HEK293 (cell line): ENCODE results near the gene BAIAP2.
A peak's percentile ranks its signal among the peaks of the same experiment; 100 is the strongest.

Experiments
- CTCF ChIA-PET: fragments of 350-600 bp; formaldehyde crosslinking; extraction: SDS; loops from one replicate; lab custom pipeline; 2021; ENCODE audit warnings: antibody characterized with exemption; lab: Yijun Ruan, JAX
- POLR2A ChIA-PET: fragments of 300-600 bp; formaldehyde crosslinking; extraction: SDS; loops from one replicate; lab custom pipeline; 2020; ENCODE audit warnings: antibody characterized with exemption, inconsistent platforms; lab: Yijun Ruan, JAX
- H3K27ac ChIP-seq: fragments of 200-500 bp; sonication (Bioruptor generic); 2 replicates; pipeline ENCODE4 v1.5.1; 2014; ENCODE audit warnings: low read depth, low read length, control low read depth, inconsistent platforms; ENCODE audit errors: extremely low read depth
- H3K36me3 ChIP-seq, 2 experiments: fragments of 200-500 bp in 1 of 2; sonication (Bioruptor generic) in 1 of 2; 1 replicate in 1 of 2; 2 replicates in 1 of 2; pipeline ENCODE4 v1.5.1; 2014 to 2017; ENCODE audit warnings: inconsistent platforms in 2 of 2, low read length in 2 of 2; ENCODE audit not compliant: control insufficient read depth in 2 of 2, insufficient read depth in 1 of 2
- H3K4me1 ChIP-seq: fragments of 200-500 bp; sonication (Bioruptor generic); 2 replicates; pipeline ENCODE4 v1.5.1; 2014; ENCODE audit warnings: mild to moderate bottlenecking, low read length, inconsistent platforms; ENCODE audit not compliant: control insufficient read depth, insufficient read depth
- H3K4me3 ChIP-seq: 2 replicates; pipeline ENCODE4 v1.5.1; 2011; ENCODE audit warnings: low read depth, mild to moderate bottlenecking, control low read depth, low read length, moderate library complexity
- H3K9me3 ChIP-seq: fragments of 200-500 bp; sonication (Bioruptor generic); 2 replicates; pipeline ENCODE4 v1.5.1; 2014; ENCODE audit warnings: low read depth, low read length, inconsistent platforms; ENCODE audit not compliant: control insufficient read depth, insufficient read depth
- GLIS1 ChIP-seq: fragments of 450-650 bp; formaldehyde crosslinking; IDR thresholded peaks from 2 replicates; pipeline ENCODE4 v1.5.1; 2016; ENCODE audit warnings: missing biosample characterization, missing genetic modification characterization
- SALL2 ChIP-seq: fragments of 450-650 bp; formaldehyde crosslinking; IDR thresholded peaks from 2 replicates; pipeline ENCODE4 v1.5.0; 2017; ENCODE audit warnings: missing biosample characterization, mild to moderate bottlenecking, missing genetic modification characterization, borderline replicate concordance
- TCF7L2 ChIP-seq: IDR thresholded peaks from 2 replicates; pipeline ENCODE4 v1.6.1; 2011; ENCODE audit warnings: low read depth, mild to moderate bottlenecking, inconsistent platforms, low read length, moderate library complexity, borderline replicate concordance
- ZBTB17 ChIP-seq: fragments of 450-650 bp; formaldehyde crosslinking; IDR thresholded peaks from 2 replicates; pipeline ENCODE4 v1.5.1; 2016; ENCODE audit warnings: missing biosample characterization, missing genetic modification characterization
- ZIC2 ChIP-seq: fragments of 450-650 bp; formaldehyde crosslinking; IDR thresholded peaks from 2 replicates; pipeline ENCODE4 v1.5.1; 2016; ENCODE audit warnings: missing biosample characterization, missing genetic modification characterization
- ZNF112 ChIP-seq: fragments of 450-650 bp; formaldehyde crosslinking; IDR thresholded peaks from 2 replicates; pipeline ENCODE4 v1.5.0; 2017; ENCODE audit warnings: missing biosample characterization, missing genetic modification characterization
- ZNF121 ChIP-seq: fragments of 450-650 bp; formaldehyde crosslinking; IDR thresholded peaks from 2 replicates; pipeline ENCODE4 v1.5.1; 2016; ENCODE audit warnings: missing biosample characterization, missing genetic modification characterization
- ZNF394 ChIP-seq: fragments of 450-650 bp; formaldehyde crosslinking; IDR thresholded peaks from 2 replicates; pipeline ENCODE4 v1.5.1; 2016; ENCODE audit warnings: missing biosample characterization, missing genetic modification characterization, mild to moderate bottlenecking, moderate library complexity, borderline replicate concordance
- ZNF404 ChIP-seq: fragments of 450-650 bp; formaldehyde crosslinking; IDR thresholded peaks from 2 replicates; pipeline ENCODE4 v1.5.1; 2017; ENCODE audit warnings: missing biosample characterization, missing genetic modification characterization
- ZNF560 ChIP-seq: fragments of 450-650 bp; formaldehyde crosslinking; IDR thresholded peaks from 2 replicates; pipeline ENCODE4 v1.5.1; 2017; ENCODE audit warnings: missing biosample characterization, missing genetic modification characterization, borderline replicate concordance
- ZNF785 ChIP-seq: fragments of 450-650 bp; formaldehyde crosslinking; IDR thresholded peaks from 2 replicates; pipeline ENCODE4 v1.5.1; 2016; ENCODE audit warnings: missing biosample characterization, missing genetic modification characterization
- TF ChIP-seq, protein P1 (sequence below): fragments of 450-650 bp; formaldehyde crosslinking; IDR thresholded peaks from 2 replicates; pipeline ENCODE4 v1.5.1; 2016; ENCODE audit warnings: missing biosample characterization, missing genetic modification characterization
- TF ChIP-seq, protein P2 (sequence below): fragments of 450-650 bp; formaldehyde crosslinking; conservative IDR thresholded peaks from 2 replicates; pipeline ENCODE4 v1.5.1; 2016; ENCODE audit warnings: low read depth, missing biosample characterization, missing genetic modification characterization
- TF ChIP-seq, protein P3 (sequence below): fragments of 450-650 bp; formaldehyde crosslinking; IDR thresholded peaks from 2 replicates; pipeline ENCODE4 v1.5.1; 2016; ENCODE audit warnings: missing biosample characterization, missing genetic modification characterization
- TF ChIP-seq, protein P4 (sequence below): fragments of 450-650 bp; formaldehyde crosslinking; IDR thresholded peaks from 2 replicates; pipeline ENCODE4 v1.5.1; 2016; ENCODE audit warnings: missing biosample characterization, missing genetic modification characterization
- TF ChIP-seq, protein P5 (sequence below): fragments of 450-650 bp; formaldehyde crosslinking; IDR thresholded peaks from 2 replicates; pipeline ENCODE4 v1.5.1; 2016; ENCODE audit warnings: missing biosample characterization, missing genetic modification characterization
- TF ChIP-seq, protein P6 (sequence below): fragments of 450-650 bp; formaldehyde crosslinking; IDR thresholded peaks from 2 replicates; pipeline ENCODE4 v1.5.1; 2016; ENCODE audit warnings: missing biosample characterization, missing genetic modification characterization
- TF ChIP-seq, protein P7 (sequence below): fragments of 450-650 bp; formaldehyde crosslinking; IDR thresholded peaks from 2 replicates; pipeline ENCODE4 v1.5.1; 2017; ENCODE audit warnings: missing biosample characterization, missing genetic modification characterization

Gene BAIAP2

DNA sequence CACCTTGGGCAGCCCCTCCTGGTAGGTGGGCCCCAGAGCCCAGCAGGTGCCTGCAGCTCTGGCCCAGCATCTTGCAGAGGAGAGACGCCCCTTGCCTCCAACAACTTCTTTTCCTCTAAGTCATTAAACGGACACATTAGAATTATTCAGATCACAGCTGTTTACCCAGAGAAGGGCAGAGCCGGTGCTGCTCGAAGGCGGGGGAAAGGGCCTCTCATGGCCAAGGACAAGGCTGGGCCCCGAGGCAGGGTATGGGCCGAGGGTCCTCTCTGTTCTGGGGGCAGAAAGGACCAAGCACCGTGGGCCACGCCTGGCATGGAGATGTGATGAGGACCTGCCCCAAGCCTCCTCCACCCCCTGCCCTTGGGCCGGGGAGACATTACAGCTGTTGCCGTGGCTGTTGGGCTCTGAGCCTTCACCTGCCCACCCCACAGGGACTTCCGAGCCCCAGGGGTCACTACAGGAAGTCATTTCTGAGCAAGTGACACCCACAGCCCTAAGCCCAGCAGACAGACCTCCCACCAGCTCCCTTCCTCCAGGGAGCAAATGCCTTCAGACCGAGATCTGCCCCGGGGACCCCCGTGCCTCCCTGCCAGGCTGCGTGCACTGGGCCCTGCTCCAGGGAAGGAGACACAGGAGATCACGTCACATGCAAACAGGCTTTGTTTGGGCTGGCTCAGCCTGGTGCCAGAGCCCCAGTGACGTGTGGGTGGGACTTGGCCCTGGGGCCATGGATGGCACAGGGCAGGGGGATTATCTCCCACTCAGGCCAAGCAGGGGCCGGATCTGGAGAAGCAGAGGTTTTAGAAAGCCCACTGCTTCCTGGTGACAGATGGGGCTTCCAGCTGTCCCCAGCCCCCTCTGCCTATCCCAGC lies 129.7 kb downstream of the BAIAP2 start (continued):
- TF ChIP-seq, protein P1, sequence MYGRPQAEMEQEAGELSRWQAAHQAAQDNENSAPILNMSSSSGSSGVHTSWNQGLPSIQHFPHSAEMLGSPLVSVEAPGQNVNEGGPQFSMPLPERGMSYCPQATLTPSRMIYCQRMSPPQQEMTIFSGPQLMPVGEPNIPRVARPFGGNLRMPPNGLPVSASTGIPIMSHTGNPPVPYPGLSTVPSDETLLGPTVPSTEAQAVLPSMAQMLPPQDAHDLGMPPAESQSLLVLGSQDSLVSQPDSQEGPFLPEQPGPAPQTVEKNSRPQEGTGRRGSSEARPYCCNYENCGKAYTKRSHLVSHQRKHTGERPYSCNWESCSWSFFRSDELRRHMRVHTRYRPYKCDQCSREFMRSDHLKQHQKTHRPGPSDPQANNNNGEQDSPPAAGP (tag by site-specific recombination), result no peak
- no peak for TF ChIP-seq SALL2 (tag by site-specific recombination)
- TF ChIP-seq ZNF560 (tag by site-specific recombination), result no peak
- peak; percentile 84 for TF ChIP-seq GLIS1 (tag by site-specific recombination)
- TF ChIP-seq ZIC2 (tag by site-specific recombination), result peak; percentile 98
- TF ChIP-seq, protein P2, sequence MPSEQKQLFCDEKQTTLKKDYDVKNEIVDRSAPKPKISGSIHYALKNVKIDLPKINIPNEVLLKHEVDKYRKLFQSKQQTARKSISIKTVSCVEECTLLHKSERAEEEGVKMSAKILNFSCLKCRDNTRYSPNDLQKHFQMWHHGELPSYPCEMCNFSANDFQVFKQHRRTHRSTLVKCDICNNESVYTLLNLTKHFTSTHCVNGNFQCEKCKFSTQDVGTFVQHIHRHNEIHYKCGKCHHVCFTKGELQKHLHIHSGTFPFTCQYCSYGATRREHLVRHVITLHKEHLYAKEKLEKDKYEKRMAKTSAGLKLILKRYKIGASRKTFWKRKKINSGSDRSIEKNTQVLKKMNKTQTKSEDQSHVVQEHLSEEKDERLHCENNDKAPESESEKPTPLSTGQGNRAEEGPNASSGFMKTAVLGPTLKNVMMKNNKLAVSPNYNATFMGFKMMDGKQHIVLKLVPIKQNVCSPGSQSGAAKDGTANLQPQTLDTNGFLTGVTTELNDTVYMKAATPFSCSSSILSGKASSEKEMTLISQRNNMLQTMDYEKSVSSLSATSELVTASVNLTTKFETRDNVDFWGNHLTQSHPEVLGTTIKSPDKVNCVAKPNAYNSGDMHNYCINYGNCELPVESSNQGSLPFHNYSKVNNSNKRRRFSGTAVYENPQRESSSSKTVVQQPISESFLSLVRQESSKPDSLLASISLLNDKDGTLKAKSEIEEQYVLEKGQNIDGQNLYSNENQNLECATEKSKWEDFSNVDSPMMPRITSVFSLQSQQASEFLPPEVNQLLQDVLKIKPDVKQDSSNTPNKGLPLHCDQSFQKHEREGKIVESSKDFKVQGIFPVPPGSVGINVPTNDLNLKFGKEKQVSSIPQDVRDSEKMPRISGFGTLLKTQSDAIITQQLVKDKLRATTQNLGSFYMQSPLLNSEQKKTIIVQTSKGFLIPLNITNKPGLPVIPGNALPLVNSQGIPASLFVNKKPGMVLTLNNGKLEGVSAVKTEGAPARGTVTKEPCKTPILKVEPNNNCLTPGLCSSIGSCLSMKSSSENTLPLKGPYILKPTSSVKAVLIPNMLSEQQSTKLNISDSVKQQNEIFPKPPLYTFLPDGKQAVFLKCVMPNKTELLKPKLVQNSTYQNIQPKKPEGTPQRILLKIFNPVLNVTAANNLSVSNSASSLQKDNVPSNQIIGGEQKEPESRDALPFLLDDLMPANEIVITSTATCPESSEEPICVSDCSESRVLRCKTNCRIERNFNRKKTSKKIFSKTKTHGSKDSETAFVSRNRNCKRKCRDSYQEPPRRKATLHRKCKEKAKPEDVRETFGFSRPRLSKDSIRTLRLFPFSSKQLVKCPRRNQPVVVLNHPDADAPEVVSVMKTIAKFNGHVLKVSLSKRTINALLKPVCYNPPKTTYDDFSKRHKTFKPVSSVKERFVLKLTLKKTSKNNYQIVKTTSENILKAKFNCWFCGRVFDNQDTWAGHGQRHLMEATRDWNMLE (tag by site-specific recombination), result no peak
- TF ChIP-seq, protein P3, sequence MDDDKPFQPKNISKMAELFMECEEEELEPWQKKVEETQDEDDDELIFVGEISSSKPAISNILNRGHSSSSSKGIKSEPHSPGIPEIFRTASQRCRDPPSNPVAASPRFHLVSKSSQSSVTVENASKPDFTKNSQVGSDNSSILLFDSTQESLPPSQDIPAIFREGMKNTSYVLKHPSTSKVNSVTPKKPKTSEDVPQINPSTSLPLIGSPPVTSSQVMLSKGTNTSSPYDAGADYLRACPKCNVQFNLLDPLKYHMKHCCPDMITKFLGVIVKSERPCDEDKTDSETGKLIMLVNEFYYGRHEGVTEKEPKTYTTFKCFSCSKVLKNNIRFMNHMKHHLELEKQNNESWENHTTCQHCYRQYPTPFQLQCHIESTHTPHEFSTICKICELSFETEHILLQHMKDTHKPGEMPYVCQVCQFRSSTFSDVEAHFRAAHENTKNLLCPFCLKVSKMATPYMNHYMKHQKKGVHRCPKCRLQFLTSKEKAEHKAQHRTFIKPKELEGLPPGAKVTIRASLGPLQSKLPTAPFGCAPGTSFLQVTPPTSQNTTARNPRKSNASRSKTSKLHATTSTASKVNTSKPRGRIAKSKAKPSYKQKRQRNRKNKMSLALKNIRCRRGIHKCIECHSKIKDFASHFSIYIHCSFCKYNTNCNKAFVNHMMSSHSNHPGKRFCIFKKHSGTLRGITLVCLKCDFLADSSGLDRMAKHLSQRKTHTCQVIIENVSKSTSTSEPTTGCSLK (tag by site-specific recombination), result no peak
- TF ChIP-seq TCF7L2, result no peak
- TF ChIP-seq ZNF112 (tag by site-specific recombination), result no peak

DNA sequence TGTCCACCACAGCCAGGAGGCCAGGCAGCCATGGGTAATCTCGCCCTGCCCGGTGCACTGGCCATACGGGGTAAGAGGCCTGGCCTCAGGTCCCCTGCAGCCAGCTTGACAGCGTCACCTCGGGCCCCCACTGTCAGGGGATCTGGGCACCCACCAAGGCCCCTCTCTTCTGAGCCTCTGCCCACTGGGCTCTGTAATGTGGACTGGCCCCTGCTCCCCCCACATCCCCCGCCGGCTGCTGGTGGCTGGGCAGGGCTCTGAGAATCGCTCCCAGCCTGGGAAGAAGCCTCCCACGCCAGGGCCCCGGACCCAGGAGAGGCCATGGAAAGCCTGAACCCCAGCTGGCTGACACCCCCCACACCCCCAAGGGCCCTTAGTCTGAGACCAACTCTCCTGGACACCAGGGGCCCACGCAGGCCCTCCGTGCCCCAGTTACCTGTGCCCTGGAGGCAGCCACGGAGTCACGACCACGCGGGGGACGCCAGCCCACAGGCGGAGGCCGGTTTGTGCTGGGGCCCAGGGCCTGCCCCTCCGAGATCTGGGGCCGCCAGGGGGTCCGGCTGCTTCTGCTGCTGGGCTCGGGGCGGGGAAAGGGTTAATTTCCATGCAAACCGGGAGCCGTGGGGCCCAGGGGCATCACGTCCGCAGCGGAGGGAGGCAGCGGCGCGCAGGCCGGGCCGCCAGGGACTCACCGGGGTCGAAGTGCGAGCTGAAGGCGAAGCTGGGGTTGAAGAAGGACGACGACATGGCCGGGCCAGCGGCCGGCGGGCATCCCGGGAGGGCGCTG lies 130.5 kb downstream of the BAIAP2 start, which contains the start of gene PVALEF:
TSS of gene PVALEF (plus strand) at position 262 of the 787 bp plus-strand sequence. CDS start 15,720 bp downstream, outside the sequence.
- Histone ChIP-seq H3K27ac (peak within 1 kb of the TSS; percentile 55; the same call in 1 of the 2 replicates), H3K9me3 (no peaks in the 10 kb centered on the region), H3K4me3 (peak within 1 kb of the TSS; percentile 47), H3K4me1 (peaks cover 2% of the 10 kb centered on the region; the same call in 1 of the 2 replicates), H3K36me3 (no peaks in the 10 kb centered on the region)
- CTCF ChIA-PET, result interaction anchor here (1.6 to 1.7 kb wide), 2 partner anchors 23 to 35 kb away, joined by 4 read pairs; no protein-coding TSS in a partner anchor
- POLR2A ChIA-PET, result interaction anchor here (0.5 to 1.3 kb wide), 2 partner anchors 22 to 107 kb away, joined by 3 to 4 read pairs; no protein-coding TSS in a partner anchor
- TF ChIP-seq, protein P4, sequence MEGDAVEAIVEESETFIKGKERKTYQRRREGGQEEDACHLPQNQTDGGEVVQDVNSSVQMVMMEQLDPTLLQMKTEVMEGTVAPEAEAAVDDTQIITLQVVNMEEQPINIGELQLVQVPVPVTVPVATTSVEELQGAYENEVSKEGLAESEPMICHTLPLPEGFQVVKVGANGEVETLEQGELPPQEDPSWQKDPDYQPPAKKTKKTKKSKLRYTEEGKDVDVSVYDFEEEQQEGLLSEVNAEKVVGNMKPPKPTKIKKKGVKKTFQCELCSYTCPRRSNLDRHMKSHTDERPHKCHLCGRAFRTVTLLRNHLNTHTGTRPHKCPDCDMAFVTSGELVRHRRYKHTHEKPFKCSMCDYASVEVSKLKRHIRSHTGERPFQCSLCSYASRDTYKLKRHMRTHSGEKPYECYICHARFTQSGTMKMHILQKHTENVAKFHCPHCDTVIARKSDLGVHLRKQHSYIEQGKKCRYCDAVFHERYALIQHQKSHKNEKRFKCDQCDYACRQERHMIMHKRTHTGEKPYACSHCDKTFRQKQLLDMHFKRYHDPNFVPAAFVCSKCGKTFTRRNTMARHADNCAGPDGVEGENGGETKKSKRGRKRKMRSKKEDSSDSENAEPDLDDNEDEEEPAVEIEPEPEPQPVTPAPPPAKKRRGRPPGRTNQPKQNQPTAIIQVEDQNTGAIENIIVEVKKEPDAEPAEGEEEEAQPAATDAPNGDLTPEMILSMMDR (tag by site-specific recombination), result peak; percentile 52; the same call in 1 of the 2 replicates
- TF ChIP-seq ZBTB17 (tag by site-specific recombination) (0 out of 2 replicates have a peak, but pooled peaks have one; percentile 30), ZNF394 (tag by site-specific recombination) (no peak), ZNF785 (tag by site-specific recombination) (no peak), ZNF121 (0 out of 2 replicates have a peak, but pooled peaks have one; percentile 15), ZNF404 (tag by site-specific recombination) (no peak)
- TF ChIP-seq, protein P5, sequence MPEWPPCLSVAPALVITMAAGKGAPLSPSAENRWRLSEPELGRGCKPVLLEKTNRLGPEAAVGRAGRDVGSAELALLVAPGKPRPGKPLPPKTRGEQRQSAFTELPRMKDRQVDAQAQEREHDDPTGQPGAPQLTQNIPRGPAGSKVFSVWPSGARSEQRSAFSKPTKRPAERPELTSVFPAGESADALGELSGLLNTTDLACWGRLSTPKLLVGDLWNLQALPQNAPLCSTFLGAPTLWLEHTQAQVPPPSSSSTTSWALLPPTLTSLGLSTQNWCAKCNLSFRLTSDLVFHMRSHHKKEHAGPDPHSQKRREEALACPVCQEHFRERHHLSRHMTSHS (tag by site-specific recombination), result no peak
- TF ChIP-seq, protein P6, sequence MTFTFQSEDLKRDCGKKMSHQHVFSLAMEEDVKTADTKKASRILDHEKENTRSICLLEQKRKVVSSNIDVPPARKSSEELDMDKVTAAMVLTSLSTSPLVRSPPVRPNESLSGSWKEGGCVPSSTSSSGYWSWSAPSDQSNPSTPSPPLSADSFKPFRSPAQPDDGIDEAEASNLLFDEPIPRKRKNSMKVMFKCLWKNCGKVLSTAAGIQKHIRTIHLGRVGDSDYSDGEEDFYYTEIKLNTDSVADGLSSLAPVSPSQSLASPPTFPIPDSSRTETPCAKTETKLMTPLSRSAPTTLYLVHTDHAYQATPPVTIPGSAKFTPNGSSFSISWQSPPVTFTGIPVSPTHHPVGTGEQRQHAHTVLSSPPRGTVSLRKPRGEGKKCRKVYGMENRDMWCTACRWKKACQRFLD (tag by site-specific recombination), result no peak
- TF ChIP-seq, protein P7, sequence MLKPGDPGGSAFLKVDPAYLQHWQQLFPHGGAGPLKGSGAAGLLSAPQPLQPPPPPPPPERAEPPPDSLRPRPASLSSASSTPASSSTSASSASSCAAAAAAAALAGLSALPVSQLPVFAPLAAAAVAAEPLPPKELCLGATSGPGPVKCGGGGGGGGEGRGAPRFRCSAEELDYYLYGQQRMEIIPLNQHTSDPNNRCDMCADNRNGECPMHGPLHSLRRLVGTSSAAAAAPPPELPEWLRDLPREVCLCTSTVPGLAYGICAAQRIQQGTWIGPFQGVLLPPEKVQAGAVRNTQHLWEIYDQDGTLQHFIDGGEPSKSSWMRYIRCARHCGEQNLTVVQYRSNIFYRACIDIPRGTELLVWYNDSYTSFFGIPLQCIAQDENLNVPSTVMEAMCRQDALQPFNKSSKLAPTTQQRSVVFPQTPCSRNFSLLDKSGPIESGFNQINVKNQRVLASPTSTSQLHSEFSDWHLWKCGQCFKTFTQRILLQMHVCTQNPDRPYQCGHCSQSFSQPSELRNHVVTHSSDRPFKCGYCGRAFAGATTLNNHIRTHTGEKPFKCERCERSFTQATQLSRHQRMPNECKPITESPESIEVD, result no peak
